ENCODE measurements around the gene ARMS2. TPM values are rescaled to one million over a fixed set of nuclear protein-coding genes. Genes with fewer than 3 reads are reported as not detected.

Gene ARMS2
- total and polyA plus RNA-seq, 9 donors, result not detected

DNA sequence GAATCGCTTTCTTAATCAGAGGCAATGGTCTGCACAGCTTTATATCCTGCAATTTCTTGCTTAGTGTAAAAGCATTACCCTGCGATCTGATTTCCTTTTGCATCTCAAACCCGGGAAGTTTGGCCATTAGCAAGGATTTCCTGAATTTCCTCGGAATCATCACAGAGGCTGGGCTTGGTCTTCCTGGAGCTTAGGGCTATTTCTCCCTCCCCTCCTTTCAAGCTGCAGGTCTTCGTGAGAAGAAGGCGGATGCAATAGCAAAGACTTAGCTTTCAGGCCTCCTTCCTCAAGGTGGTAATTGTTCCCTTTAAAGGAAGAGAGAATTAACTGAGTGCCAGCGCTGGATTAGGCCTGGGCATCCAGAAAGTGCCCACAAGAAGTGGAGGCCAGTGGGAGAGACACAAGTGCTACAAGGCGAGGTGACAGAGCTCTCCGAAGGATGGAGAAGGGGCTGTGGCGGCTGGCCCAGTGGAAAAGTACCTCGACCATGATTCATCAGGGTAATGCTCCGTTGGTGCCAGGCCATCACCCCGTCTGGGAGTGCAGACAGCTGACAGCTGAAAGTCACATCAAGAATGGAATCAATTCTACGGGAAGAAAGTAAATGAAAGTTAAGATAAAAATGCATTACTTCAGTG lies 4.0 kb upstream of the ARMS2 start:
- H3K4me3 ChIP-seq, result no peak overlapping the region
- H3K9me3 ChIP-seq, result no peaks in the 10 kb centered on the region
- intact Hi-C loops (cut with DNase I), result no loop called here
- TF ChIP-seq EP300 (IDR thresholded peaks at IDR 0.05) (no peak), POLR2A (IDR thresholded peaks at IDR 0.05) (no peak), CTCF (IDR thresholded peaks at IDR 0.05) (no peak)
- H3K4me1 ChIP-seq (ENCODE audit: insufficient read depth), result peaks cover 4% of the 10 kb centered on the region
- no peaks in the 10 kb centered on the region for H3K27me3 ChIP-seq
- no peaks in the 10 kb centered on the region for H3K36me3 ChIP-seq
- no peak for DNase-seq
- WGBS, 3 donors, result 88% methylated on average over 14 of the region's 14 CpGs
- no peak overlapping the region for H3K27ac ChIP-seq

DNA sequence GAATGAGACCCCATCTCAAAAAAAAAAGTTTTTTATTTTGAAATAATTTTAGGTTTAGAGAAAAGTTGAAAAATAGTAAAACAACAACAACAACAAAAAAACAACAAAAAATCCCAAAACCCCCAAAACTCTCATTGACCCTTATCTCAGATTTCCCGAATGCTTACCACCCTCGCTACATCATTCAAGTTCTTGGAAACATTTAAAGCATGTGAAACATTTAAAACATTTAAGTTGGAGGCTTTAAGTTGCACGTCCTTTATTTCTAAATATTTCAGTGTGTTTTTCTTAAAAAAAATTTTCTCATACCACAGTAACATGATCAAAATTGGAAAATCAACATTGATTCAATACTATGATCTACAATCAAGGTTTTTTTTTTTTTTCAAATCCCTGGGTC lies 382 bp upstream of the ARMS2 start:
- intact Hi-C loops (cut with DNase I), result no loop called here
- no peaks in the 10 kb centered on the region for H3K36me3 ChIP-seq
- no peaks in the 10 kb centered on the region for H3K27me3 ChIP-seq
- H3K27ac ChIP-seq, result no peak overlapping the region
- H3K9me3 ChIP-seq, result no peaks in the 10 kb centered on the region
- TF ChIP-seq POLR2A (IDR thresholded peaks at IDR 0.05) (no peak), CTCF (IDR thresholded peaks at IDR 0.05) (no peak), EP300 (IDR thresholded peaks at IDR 0.05) (no peak)
- DNase-seq, result no peak
- peaks cover 9% of the 10 kb centered on the region for H3K4me1 ChIP-seq (ENCODE audit: insufficient read depth)
- WGBS, 3 donors, result 58 to 80% (median 62%) methylated on average over 3 of the region's 3 CpGs
- no peak overlapping the region for H3K4me3 ChIP-seq

DNA sequence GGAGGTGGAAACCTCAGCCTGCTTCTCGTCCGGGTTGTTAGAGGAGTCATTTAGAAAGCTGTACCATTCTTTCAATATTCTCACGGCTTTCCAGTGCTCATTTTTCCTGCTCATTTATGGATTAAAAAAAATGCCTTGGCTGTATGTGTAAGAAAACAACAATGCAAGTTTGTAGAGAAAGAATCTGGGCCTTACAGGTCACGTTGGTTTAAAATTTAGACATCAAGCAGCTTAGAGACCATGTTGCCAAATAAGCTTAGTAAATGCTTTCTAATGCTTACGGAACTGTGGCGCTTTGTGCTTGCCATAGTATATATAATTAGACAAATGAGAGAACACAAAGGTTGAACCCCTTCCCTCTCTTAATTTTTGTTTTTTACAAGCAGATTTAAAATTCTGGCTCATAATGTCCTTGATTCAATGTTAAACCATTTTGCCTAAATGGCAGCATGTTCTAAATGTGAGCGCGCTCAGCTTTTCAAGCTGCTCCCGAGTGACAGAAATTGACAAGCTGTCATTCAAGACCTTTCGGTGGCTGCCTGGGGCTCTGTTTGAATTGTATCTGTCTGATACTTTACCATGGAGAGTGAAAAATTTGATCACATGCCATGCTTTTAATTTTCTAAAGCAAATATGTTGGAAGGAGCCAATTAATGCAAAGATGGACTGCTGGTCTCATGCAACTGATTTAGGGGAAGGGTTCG lies 1.1 kb downstream of the ARMS2 start:
- no peak for DNase-seq
- H3K27ac ChIP-seq, result no peak overlapping the region
- intact Hi-C loops (cut with DNase I), result no loop called here

GRCh38 chr10:122457934-122458333 lies 3.5 kb downstream of the ARMS2 start:
- no peak for DNase-seq
- no peaks in the 10 kb centered on the region for H3K36me3 ChIP-seq
- H3K9me3 ChIP-seq, result no peaks in the 10 kb centered on the region
- H3K27me3 ChIP-seq, result no peaks in the 10 kb centered on the region
- H3K4me3 ChIP-seq, result no peak overlapping the region
- WGBS, 3 donors, result 82 to 90% (median 85%) methylated on average over 5 of the region's 5 CpGs
- intact Hi-C loops (cut with DNase I), result no loop called here
- TF ChIP-seq CTCF (IDR thresholded peaks at IDR 0.05) (no peak), EP300 (IDR thresholded peaks at IDR 0.05) (no peak), POLR2A (IDR thresholded peaks at IDR 0.05) (no peak)
- H3K4me1 ChIP-seq (ENCODE audit: insufficient read depth), result peaks cover 17% of the 10 kb centered on the region
- no peak overlapping the region for H3K27ac ChIP-seq

More for the DNA sequence above, 1.1 kb downstream of the ARMS2 start:
- Histone ChIP-seq H3K27me3 (no peaks in the 10 kb centered on the region), H3K4me3 (no peak overlapping the region), H3K36me3 (no peaks in the 10 kb centered on the region), H3K4me1 (ENCODE audit: insufficient read depth) (peaks cover 17% of the 10 kb centered on the region), H3K9me3 (no peaks in the 10 kb centered on the region)
- TF ChIP-seq POLR2A (IDR thresholded peaks at IDR 0.05) (no peak), EP300 (IDR thresholded peaks at IDR 0.05) (no peak), CTCF (IDR thresholded peaks at IDR 0.05) (no peak)
- WGBS, 3 donors, result 85 to 91% (median 87%) methylated on average over 11 of the region's 11 CpGs

Data from ovary (tissue), 9 donors.